Small intestine (tissue), 7 donors: ENCODE data around the gene VIT. TPM values are rescaled to one million over a fixed set of nuclear protein-coding genes. Genes with fewer than 3 reads are reported as not detected.

ENCODE experiments used
- DNase-seq, 2 donors: peaks; one replicate each; pipeline versions ENCODE4 v3.0.0 to v3.0.0-alpha.2; 2013
- FAIRE-seq: peaks from 2 replicates; lab custom pipeline; 2012; peaks lifted over from hg19 to GRCh38; lab: Jason Lieb, UNC
- H3K27ac ChIP-seq, 3 donors: one replicate each; pipeline ENCODE4 v1.5.1; 2013; ENCODE audit warnings: low read length in 2 of 3, mild to moderate bottlenecking in 2 of 3, control low read depth in 1 of 3, inconsistent platforms in 1 of 3, low read depth in 1 of 3, moderate library complexity in 1 of 3
- H3K27me3 ChIP-seq, 3 donors: one replicate each; pipeline ENCODE4 v1.6.1; 2013; ENCODE audit warnings: low read length in 3 of 3, inconsistent platforms in 1 of 3; ENCODE audit not compliant: control insufficient read depth in 3 of 3, insufficient read depth in 3 of 3
- H3K36me3 ChIP-seq, 3 donors: one replicate each; pipeline ENCODE4 v1.6.1; 2013; ENCODE audit warnings: low read length in 3 of 3, inconsistent platforms in 1 of 3, low read depth in 1 of 3, mild to moderate bottlenecking in 1 of 3, moderate library complexity in 1 of 3; ENCODE audit not compliant: control insufficient read depth in 3 of 3, insufficient read depth in 2 of 3
- H3K4me1 ChIP-seq, 3 donors: one replicate each; pipeline ENCODE4 v1.6.1; 2013; ENCODE audit warnings: low read length in 2 of 3, inconsistent platforms in 1 of 3, low read depth in 1 of 3, mild to moderate bottlenecking in 1 of 3, moderate library complexity in 1 of 3; ENCODE audit not compliant: control insufficient read depth in 3 of 3, insufficient read depth in 2 of 3
- H3K4me3 ChIP-seq, 3 donors: one replicate each; pipeline ENCODE4 v1.5.1; 2013; ENCODE audit warnings: low read length in 3 of 3, control low read depth in 1 of 3, inconsistent platforms in 1 of 3, low read depth in 1 of 3, mild to moderate bottlenecking in 1 of 3, moderate library complexity in 1 of 3
- H3K9me3 ChIP-seq, 2 donors: one replicate each; pipeline ENCODE4 v1.6.1; 2013; ENCODE audit warnings: low read depth in 1 of 2, low read length in 1 of 2; ENCODE audit not compliant: control insufficient read depth in 2 of 2, insufficient read depth in 1 of 2
- WGBS, 3 donors: extraction: QIAGEN DNeasy Blood & Tissue Kit; methylation state at CpG; one replicate each; pipeline ENCODE4 v1.1.7; 2013; 5-methylcytosine and 5-hydroxymethylcytosine counted together
- polyA plus RNA-seq, 4 donors: library from polyadenylated mRNA; stranded (reverse) in 3 of 4; unstranded in 1 of 4; fragments of 200-250 nt in 3 of 4; fragments of 120-200 nt in 1 of 4; gene quantifications; one replicate each; pipeline versions ENCODE4 v1.2.1 to v1.2.3, GENCODE V29; 2013
- donor health status: healthy with polysubstance abuse.
- donor health status: control.
- donor health status: control.
- donor health status: Bipolar disorder and iron deficiency.
- donor health status: healthy.

VIT gene
- polyA plus RNA-seq, 4 donors: 0.28 to 7.5 TPM; not detected in 2

DNA sequence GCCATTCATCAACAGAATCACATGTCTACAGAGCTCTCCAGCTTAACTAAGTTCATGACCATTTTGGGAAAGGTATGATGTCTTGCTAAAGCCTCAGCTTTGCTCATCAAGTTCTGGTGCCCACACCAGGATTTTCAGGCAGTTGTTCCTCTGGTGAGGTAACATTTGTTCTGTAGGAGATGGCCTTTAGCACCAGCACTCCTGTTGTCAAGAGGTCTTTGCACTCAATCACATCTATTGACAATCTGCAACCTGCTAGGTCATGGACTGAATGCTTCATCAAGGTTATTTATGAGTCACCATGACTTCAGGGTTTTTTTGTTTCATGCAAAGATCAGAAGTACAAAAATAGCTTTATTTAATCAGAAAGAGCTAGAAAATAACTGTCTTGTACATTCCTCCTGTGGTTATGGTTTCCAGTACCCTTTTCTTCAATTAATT lies 36.6 kb upstream of the VIT start:
- Histone ChIP-seq H3K27me3 (no peaks in the 10 kb centered on the region), H3K9me3 (no peaks in the 10 kb centered on the region), H3K4me1 (peaks cover 0 to 3% (median 0%) of the 10 kb centered on the region in 3 donors), H3K27ac (no peak overlapping the region), H3K4me3 (no peak overlapping the region), H3K36me3 (no peaks in the 10 kb centered on the region)
- FAIRE-seq (no peak), DNase-seq (no peak)

DNA sequence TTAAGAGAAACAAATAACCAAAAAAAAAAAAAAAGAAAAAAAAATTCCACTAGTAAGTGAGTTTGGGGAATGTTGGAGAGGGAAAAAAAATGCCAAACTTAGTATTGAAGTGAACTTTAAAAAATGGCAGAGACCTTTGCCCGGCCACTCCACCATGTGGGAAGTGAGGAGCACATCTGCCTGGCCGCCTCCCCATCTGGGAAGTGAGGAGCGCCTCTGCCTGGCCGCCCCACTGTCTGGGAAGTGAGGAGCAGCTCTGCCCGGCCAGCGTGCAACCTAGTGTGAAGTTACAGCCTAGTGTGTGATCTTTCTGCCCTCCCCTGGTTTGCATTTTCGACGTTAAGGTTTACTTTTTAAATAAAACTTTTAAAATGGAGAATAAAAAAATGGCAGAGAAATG lies 33.9 kb upstream of the VIT start:
- Histone ChIP-seq H3K9me3 (no peaks in the 10 kb centered on the region), H3K4me1 (peaks cover 0 to 3% (median 0%) of the 10 kb centered on the region in 3 donors), H3K36me3 (no peaks in the 10 kb centered on the region), H3K27ac (no peak overlapping the region), H3K4me3 (no peak overlapping the region), H3K27me3 (no peaks in the 10 kb centered on the region)
- FAIRE-seq: no peak
- DNase-seq: no peak
- WGBS, 3 donors: 84 to 88% (median 87%) methylated on average over 8 of the region's 8 CpGs

DNA sequence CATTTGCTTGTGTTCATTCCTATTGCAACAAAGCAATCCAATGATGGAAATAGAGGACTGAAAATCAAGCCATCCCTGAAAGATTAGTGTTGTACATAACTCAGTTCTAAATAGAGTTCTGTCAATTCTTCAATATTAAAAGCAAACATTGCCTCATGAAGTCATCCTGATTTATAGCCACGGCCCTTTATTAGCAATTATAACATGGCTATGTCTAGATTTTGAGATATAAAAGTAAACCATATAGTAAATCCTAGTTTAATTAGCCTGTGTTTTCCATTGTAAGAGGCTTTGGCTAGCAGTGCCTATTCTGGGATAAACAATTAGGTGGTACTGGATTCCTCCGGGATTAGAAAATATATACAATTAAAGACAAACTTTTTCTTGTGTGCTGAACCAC lies 33.2 kb upstream of the VIT start:
- Histone ChIP-seq H3K36me3 (no peaks in the 10 kb centered on the region), H3K27me3 (no peaks in the 10 kb centered on the region), H3K4me3 (no peak overlapping the region), H3K4me1 (peaks cover 0 to 3% (median 0%) of the 10 kb centered on the region in 3 donors), H3K27ac (no peak overlapping the region), H3K9me3 (no peaks in the 10 kb centered on the region)
- DNase-seq: no peak
- WGBS, 3 donors: 47 to 51% (median 47%) methylated on average over 2 of the region's 2 CpGs
- FAIRE-seq: no peak

DNA sequence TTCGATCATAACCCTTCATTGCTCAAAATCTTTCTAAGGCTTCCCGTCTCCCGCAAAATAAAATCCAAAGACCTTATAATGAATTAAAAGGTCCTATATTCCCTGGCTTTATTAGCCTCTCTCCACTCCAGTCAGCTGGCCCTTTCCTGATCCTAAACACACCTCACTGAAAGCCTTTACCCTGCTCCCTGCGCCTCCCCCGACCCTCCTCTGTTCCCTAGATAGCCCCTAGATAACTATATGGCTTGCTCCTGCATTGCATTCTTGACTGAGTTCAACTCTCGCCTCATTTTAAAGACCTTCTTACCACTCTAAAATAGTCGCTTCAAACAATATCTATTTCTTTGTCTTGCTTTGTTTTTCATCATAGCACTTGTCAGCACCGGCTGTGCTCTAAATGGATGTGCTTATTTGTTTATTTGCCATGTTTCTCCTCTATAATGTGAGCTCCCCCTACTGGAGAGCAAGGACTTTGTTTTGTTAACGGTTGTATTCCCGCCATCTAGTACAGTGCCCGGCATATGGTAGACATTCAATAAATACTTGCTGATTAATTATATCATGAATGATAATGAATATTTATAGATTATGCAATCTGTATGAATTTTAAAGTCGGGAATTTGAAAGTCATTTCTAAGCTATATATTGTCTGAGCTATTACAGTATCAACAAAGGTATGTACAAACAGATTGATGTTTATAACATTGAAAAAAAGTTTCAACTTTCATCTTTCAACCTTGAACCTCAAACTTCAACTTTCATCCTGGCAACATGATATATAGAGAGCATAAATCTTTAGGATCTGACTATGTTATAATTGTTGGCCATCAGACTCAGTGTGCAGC lies 32.4 kb upstream of the VIT start:
- 34% methylated on average over 12 of the region's 12 CpGs for WGBS, 3 donors
- H3K4me1 ChIP-seq: peaks cover 0 to 3% (median 0%) of the 10 kb centered on the region in 3 donors
- no peaks in the 10 kb centered on the region for H3K9me3 ChIP-seq
- H3K27me3 ChIP-seq: no peaks in the 10 kb centered on the region
- no peak overlapping the region for H3K27ac ChIP-seq
- no peak overlapping the region for H3K4me3 ChIP-seq
- H3K36me3 ChIP-seq: no peaks in the 10 kb centered on the region
- FAIRE-seq: no peak
- peak; percentile 73 to 74 for DNase-seq

DNA sequence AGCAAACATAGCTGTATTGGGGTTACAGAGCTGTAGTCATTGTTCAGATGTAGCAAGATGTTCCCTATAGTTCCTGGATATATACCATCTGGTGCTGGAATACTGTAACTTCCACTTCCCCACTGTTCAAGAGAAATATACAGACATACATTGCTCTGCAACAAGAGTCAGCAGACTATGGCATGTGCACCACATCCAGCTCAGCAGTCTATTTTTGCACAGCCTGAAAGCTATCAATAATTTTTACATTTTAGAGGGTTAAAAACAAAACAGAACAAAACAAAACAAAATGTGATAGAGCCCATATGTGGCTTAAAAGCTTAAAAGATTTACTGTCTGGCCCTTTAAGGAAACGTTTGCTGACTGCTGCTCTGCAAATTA lies 31.8 kb upstream of the VIT start:
- FAIRE-seq: no peak

DNA sequence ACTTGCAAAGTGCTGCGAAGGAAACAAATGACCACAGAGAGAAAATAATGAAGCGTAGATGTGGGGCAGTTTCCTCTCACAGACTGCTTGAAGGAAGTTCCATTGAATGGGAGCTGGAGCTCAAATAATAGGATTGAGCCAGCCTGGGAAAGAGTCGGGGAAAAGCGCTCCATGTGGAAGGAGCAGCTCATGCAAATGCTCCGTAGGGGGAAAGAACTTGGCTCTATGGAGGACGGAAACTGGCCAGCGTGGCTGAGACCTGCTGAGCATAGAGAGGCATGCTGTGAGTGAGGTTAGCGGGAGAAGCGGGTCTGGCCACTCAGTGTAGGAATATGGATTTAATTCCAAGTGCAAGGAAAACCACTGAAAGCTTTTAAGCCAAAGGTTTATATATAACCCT lies 28.6 kb upstream of the VIT start:
- DNase-seq (no peak), FAIRE-seq (no peak)
- WGBS, 3 donors: 76 to 84% (median 76%) methylated on average over 9 of the region's 9 CpGs
- Histone ChIP-seq H3K27ac (no peak overlapping the region), H3K4me1 (peaks cover 0 to 3% (median 0%) of the 10 kb centered on the region in 3 donors), H3K36me3 (no peaks in the 10 kb centered on the region), H3K27me3 (no peaks in the 10 kb centered on the region), H3K9me3 (no peaks in the 10 kb centered on the region), H3K4me3 (no peak overlapping the region)

More for the DNA sequence above, 31.8 kb upstream of the VIT start:
- Histone ChIP-seq H3K36me3 (no peaks in the 10 kb centered on the region), H3K27ac (no peak overlapping the region), H3K4me3 (no peak overlapping the region), H3K27me3 (no peaks in the 10 kb centered on the region), H3K9me3 (no peaks in the 10 kb centered on the region), H3K4me1 (peaks cover 0 to 3% (median 0%) of the 10 kb centered on the region in 3 donors)
- 15 to 26% (median 20%) methylated on average over 1 of the region's 1 CpG for WGBS, 3 donors
- DNase-seq: no peak

DNA sequence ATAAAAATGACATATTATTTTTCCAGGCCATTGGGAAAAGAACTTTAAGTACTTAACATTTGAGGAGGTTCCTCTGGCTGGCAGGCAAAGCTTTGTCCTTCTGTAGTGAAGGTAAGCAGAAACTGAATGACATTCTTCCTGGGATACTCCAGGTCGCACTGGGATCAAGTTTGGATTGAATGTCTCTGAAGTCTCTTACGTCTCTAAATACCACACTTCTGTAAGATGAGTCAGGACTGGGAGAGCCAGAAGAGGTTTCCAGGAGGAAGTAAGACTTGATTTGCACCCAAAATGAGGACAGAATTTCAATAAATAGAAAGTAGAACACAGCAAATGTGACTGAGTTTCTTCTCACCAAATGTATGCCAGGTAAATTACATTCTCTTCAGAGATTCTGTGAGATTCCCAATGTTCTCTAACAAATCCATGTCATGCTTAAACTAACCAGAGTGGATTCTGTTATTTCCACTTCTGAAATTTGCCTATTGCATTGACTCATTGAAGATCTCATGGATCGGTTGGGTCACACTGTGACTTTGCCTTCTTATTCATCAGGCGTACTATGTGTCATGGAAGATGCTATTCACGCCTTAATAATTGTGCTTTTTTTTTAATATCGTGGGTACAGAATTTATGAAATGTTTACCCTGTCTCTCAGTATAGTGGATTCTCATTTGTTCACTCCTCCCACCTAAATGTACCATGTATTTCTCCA lies 25.5 kb upstream of the VIT start:
- Histone ChIP-seq H3K4me1 (no peaks in the 10 kb centered on the region), H3K27me3 (no peaks in the 10 kb centered on the region), H3K9me3 (no peaks in the 10 kb centered on the region), H3K36me3 (no peaks in the 10 kb centered on the region), H3K27ac (no peak overlapping the region), H3K4me3 (no peak overlapping the region)
- DNase-seq: no peak
- 73 to 89% (median 78%) methylated on average over 6 of the region's 6 CpGs for WGBS, 3 donors
- FAIRE-seq: no peak

DNA sequence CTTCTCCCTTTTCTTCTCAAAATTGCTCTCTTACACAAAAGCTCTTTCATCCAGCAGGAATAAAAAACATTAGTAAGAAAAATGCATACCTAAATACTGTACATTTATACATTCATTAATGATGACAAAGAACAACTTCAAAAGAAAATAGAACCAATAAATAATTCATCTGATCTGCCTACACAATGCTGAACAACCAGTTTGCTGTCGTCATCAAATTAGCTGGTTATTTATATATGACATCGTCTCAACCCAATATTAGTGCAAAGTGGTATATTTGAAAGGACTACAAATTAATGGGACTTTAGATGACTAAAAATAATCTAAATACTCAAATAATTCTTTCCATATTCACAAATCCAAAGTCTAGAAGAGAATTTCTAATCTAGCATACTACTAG lies 24.8 kb upstream of the VIT start:
- FAIRE-seq: no peak

More for the DNA sequence above, 24.8 kb upstream of the VIT start:
- H3K36me3 ChIP-seq: no peaks in the 10 kb centered on the region
- no peak overlapping the region for H3K4me3 ChIP-seq
- H3K9me3 ChIP-seq: no peaks in the 10 kb centered on the region
- DNase-seq: no peak
- H3K27ac ChIP-seq: no peak overlapping the region
- no peaks in the 10 kb centered on the region for H3K4me1 ChIP-seq
- 91 to 96% (median 93%) methylated on average over 2 of the region's 2 CpGs for WGBS, 3 donors
- H3K27me3 ChIP-seq: no peaks in the 10 kb centered on the region
